ENCODE measurements around the gene ECE1.

The ECE1 gene

GRCh38 chr1:21308847-21309652 is 18.8 kb upstream of the ECE1 start:
- H3K4me2 ChIP-seq (ENCODE audit: low read depth, low read length, poor library complexity, severe bottlenecking) = no peak overlapping the region
- H3K27ac ChIP-seq (ENCODE audit: low read depth, low read length) = no peak overlapping the region
- no peaks in the 10 kb centered on the region for H3F3A ChIP-seq (ENCODE audit: insufficient read depth)
- no peaks in the 10 kb centered on the region for H3K9me2 ChIP-seq (replicated peaks; ENCODE audit: insufficient read depth, low read length)
- H3K4me3 ChIP-seq (ENCODE audit: insufficient read depth, low read length, poor library complexity, severe bottlenecking) = no peak overlapping the region
- peaks cover 76% of the 10 kb centered on the region for H3K79me2 ChIP-seq (ENCODE audit: insufficient read depth, low read length)
- no peak overlapping the region for H2AFZ ChIP-seq (ENCODE audit: low read depth, low read length, severe bottlenecking)
- no peaks in the 10 kb centered on the region for H3K36me3 ChIP-seq (ENCODE audit: low read length)
- H4K20me1 ChIP-seq (ENCODE audit: low read depth, low read length) = no peaks in the 10 kb centered on the region; the same call in 1 of the 2 replicates
- H3K9me3 ChIP-seq (ENCODE audit: insufficient read depth, low read length) = no peaks in the 10 kb centered on the region
- TF ChIP-seq EZH2phosphoT487 (conservative IDR thresholded peaks at IDR 0.05; ENCODE audit: low read length) (no peak), CTCF (IDR thresholded peaks at IDR 0.05; ENCODE audit: insufficient read depth, low read length, poor library complexity, severe bottlenecking) (no peak)
- H3K9ac ChIP-seq (ENCODE audit: low read length) = no peak overlapping the region
- no peaks in the 10 kb centered on the region for H3K27me3 ChIP-seq (ENCODE audit: low read length)

- no peak overlapping the region for H3K9ac ChIP-seq (ENCODE audit: low read length)
- H3K79me2 ChIP-seq (ENCODE audit: insufficient read depth, low read length) = peaks cover 73% of the 10 kb centered on the region
- no peak overlapping the region for H3K27ac ChIP-seq (ENCODE audit: low read depth, low read length)
- H3K9me3 ChIP-seq (ENCODE audit: insufficient read depth, low read length) = no peaks in the 10 kb centered on the region
- no peaks in the 10 kb centered on the region for H3K9me2 ChIP-seq (replicated peaks; ENCODE audit: insufficient read depth, low read length)
- H3K4me3 ChIP-seq (ENCODE audit: insufficient read depth, low read length, poor library complexity, severe bottlenecking) = no peak overlapping the region
- no peaks in the 10 kb centered on the region for H4K20me1 ChIP-seq (ENCODE audit: low read depth, low read length)
- H3F3A ChIP-seq (ENCODE audit: insufficient read depth) = no peaks in the 10 kb centered on the region
- H3K27me3 ChIP-seq (ENCODE audit: low read length) = no peaks in the 10 kb centered on the region
- TF ChIP-seq CTCF (IDR thresholded peaks at IDR 0.05; ENCODE audit: insufficient read depth, low read length, poor library complexity, severe bottlenecking) (no peak), EZH2phosphoT487 (conservative IDR thresholded peaks at IDR 0.05; ENCODE audit: low read length) (no peak)
- no peaks in the 10 kb centered on the region for H3K36me3 ChIP-seq (ENCODE audit: low read length)
- H3K4me2 ChIP-seq (ENCODE audit: low read depth, low read length, poor library complexity, severe bottlenecking) = no peak overlapping the region
- no peak overlapping the region for H2AFZ ChIP-seq (ENCODE audit: low read depth, low read length, severe bottlenecking)
Measured at GRCh38 chr1:21308330-21308729, 18.1 kb upstream of the ECE1 start.

DNA sequence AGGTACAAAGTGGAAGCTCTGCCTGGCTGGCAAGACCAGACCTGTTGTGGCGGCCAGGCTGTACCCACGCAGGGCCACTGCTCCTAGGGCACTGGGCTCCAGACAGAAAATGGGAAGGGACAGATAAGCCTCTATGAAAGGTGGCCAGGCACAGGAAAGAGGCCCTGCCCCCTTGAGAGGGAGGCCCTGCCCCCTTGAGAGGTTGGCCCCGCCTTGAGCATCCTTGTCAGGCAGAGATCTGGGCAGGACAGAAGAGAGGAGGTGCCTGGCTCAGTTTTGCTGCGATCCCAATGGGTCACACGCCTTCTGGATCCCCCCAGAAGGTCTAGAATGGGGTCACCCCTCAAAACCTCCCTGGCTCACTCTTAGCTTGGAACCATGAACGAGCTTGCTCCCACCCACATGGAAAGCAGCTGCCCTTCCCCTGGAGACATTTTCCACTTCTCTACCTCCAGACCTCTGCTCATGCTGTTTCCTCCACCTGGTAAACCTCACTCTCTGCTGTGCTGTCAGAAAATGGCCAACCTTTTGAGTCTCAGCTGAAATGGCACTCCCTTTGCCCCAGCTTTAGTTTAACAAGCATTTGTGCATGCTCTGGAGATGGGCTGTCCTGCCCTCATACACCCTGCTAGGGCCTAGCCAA is 17.5 kb upstream of the ECE1 start:
- TF ChIP-seq CTCF (IDR thresholded peaks at IDR 0.05; ENCODE audit: insufficient read depth, low read length, poor library complexity, severe bottlenecking) = no peak
- no peak for TF ChIP-seq EZH2phosphoT487 (conservative IDR thresholded peaks at IDR 0.05; ENCODE audit: low read length)
- Histone ChIP-seq H4K20me1 (ENCODE audit: low read depth, low read length) (no peaks in the 10 kb centered on the region), H3K36me3 (ENCODE audit: low read length) (no peaks in the 10 kb centered on the region), H3K27me3 (ENCODE audit: low read length) (no peaks in the 10 kb centered on the region), H3K9me2 (replicated peaks; ENCODE audit: insufficient read depth, low read length) (no peaks in the 10 kb centered on the region), H3K27ac (ENCODE audit: low read depth, low read length) (no peak overlapping the region), H3K4me3 (ENCODE audit: insufficient read depth, low read length, poor library complexity, severe bottlenecking) (no peak overlapping the region), H3K9ac (ENCODE audit: low read length) (no peak overlapping the region), H3K4me2 (ENCODE audit: low read depth, low read length, poor library complexity, severe bottlenecking) (no peak overlapping the region), H2AFZ (ENCODE audit: low read depth, low read length, severe bottlenecking) (no peak overlapping the region), H3K9me3 (ENCODE audit: insufficient read depth, low read length) (no peaks in the 10 kb centered on the region), H3F3A (ENCODE audit: insufficient read depth) (no peaks in the 10 kb centered on the region), H3K79me2 (ENCODE audit: insufficient read depth, low read length) (peaks cover 73% of the 10 kb centered on the region)

Measured in SU-DHL-6 (cell line).